ENCODE data around the gene FAM76B. TPM values are rescaled to one million over a fixed set of nuclear protein-coding genes. Genes with fewer than 3 reads are reported as not detected.

Gene FAM76B
- total RNA-seq, 4 donors from 2014 or later = 43.1 to 149 (median 46.7) TPM

- Histone ChIP-seq H3K27me3 (no peaks in the 10 kb centered on the region), H3K27ac (peak overlapping the region in 2 of 4 donors; percentile 98), H3K36me3 (peaks cover 0 to 8% (median 0%) of the 10 kb centered on the region in 3 donors), H3K4me3 (peak overlapping the region; percentile 64 to 84 (median 82)), H3K4me1 (peaks cover 0 to 33% (median 5%) of the 10 kb centered on the region in 4 donors), H3K9me3 (no peaks in the 10 kb centered on the region)
- DNase-seq = no peak
- no peak for TF ChIP-seq POLR2A (IDR thresholded peaks at IDR 0.05)
Measured at GRCh38 chr11:95791709-95792033, 2.1 kb upstream of the FAM76B start.

- Histone ChIP-seq H3K9me3 (no peaks in the 10 kb centered on the region), H3K27ac (peak overlapping the region; percentile 95 to 98 (median 98)), H3K4me3 (peak overlapping the region; percentile 64 to 84 (median 82)), H3K27me3 (no peaks in the 10 kb centered on the region), H3K4me1 (peaks cover 0 to 28% (median 5%) of the 10 kb centered on the region in 4 donors), H3K36me3 (peaks cover 0 to 13% (median 0%) of the 10 kb centered on the region in 3 donors)
- TF ChIP-seq, protein P1, sequence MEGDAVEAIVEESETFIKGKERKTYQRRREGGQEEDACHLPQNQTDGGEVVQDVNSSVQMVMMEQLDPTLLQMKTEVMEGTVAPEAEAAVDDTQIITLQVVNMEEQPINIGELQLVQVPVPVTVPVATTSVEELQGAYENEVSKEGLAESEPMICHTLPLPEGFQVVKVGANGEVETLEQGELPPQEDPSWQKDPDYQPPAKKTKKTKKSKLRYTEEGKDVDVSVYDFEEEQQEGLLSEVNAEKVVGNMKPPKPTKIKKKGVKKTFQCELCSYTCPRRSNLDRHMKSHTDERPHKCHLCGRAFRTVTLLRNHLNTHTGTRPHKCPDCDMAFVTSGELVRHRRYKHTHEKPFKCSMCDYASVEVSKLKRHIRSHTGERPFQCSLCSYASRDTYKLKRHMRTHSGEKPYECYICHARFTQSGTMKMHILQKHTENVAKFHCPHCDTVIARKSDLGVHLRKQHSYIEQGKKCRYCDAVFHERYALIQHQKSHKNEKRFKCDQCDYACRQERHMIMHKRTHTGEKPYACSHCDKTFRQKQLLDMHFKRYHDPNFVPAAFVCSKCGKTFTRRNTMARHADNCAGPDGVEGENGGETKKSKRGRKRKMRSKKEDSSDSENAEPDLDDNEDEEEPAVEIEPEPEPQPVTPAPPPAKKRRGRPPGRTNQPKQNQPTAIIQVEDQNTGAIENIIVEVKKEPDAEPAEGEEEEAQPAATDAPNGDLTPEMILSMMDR (IDR thresholded peaks at IDR 0.05) = no peak
- TF ChIP-seq POLR2A (IDR thresholded peaks at IDR 0.05) = peak in 1 of 2 donors; percentile 43
- DNase-seq = peak; percentile 73 to 85 (median 77)
Measured at GRCh38 chr11:95790933-95791708, 1.5 kb upstream of the FAM76B start.

- peak; percentile 55 to 66 for TF ChIP-seq POLR2A (IDR thresholded peaks at IDR 0.05)
- TF ChIP-seq, protein P1 (IDR thresholded peaks at IDR 0.05) = no peak
- peak; percentile 92 to 99 (median 97) for DNase-seq
- H3K27me3 ChIP-seq = no peaks in the 10 kb centered on the region
- peaks cover 0 to 21% (median 0%) of the 10 kb centered on the region in 3 donors for H3K36me3 ChIP-seq
- peak within 1 kb of the TSS; percentile 95 to 98 (median 98) for H3K27ac ChIP-seq
- H3K4me1 ChIP-seq = peaks cover 0 to 26% (median 5%) of the 10 kb centered on the region in 4 donors
- peak within 1 kb of the TSS; percentile 64 to 84 (median 82) for H3K4me3 ChIP-seq
- no peaks in the 10 kb centered on the region for H3K9me3 ChIP-seq
Measured at GRCh38 chr11:95790123-95790932, 746 bp upstream of the FAM76B start, which contains the start of gene CEP57. Gene CEP57 (plus strand): TSS chr11:95790498. CDS start chr11:95790699, 201 bp downstream.

- H3K27me3 ChIP-seq = no peaks in the 10 kb centered on the region
- DNase-seq = peak in 2 of 3 donors; percentile 30 to 49
- peak overlapping the region; percentile 95 to 98 (median 98) for H3K27ac ChIP-seq
- no peaks in the 10 kb centered on the region for H3K9me3 ChIP-seq
- peak overlapping the region; percentile 64 to 84 (median 82) for H3K4me3 ChIP-seq
- H3K36me3 ChIP-seq = peaks cover 0 to 32% (median 0%) of the 10 kb centered on the region in 3 donors
- peaks cover 0 to 21% (median 5%) of the 10 kb centered on the region in 4 donors for H3K4me1 ChIP-seq
- TF ChIP-seq POLR2A (IDR thresholded peaks at IDR 0.05) = no peak
- TF ChIP-seq, protein P1 (IDR thresholded peaks at IDR 0.05) = peak in 1 of 6 experiments; percentile 21
Measured at GRCh38 chr11:95788921-95789505, 569 bp downstream of the FAM76B start.

DNA sequence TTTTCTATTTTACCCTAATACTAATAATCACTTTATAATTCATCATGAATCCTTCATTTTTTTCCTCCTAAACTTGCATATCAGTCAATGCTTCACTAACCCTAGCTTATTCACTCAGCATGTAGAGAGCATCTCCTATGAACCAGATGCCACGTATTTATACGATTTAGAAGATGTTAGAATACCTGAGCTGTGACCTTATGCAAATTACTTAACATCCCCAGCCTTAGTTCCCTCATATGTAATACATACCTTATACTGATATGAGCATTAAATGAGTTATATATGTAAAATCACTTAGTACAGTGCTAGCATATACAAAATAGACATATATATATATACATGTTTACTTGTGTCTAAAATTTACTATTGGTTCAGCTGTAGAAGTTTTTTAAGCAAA lies 9.0 kb downstream of the FAM76B start:
- no peak for DNase-seq
- no peak overlapping the region for H3K27ac ChIP-seq
- H3K27me3 ChIP-seq = no peaks in the 10 kb centered on the region
- TF ChIP-seq, protein P1 (IDR thresholded peaks at IDR 0.05) = no peak
- no peak for TF ChIP-seq POLR2A (IDR thresholded peaks at IDR 0.05)
- peaks cover 0 to 73% (median 0%) of the 10 kb centered on the region in 3 donors for H3K36me3 ChIP-seq
- H3K4me1 ChIP-seq = no peaks in the 10 kb centered on the region
- no peaks in the 10 kb centered on the region for H3K9me3 ChIP-seq
- H3K4me3 ChIP-seq = no peak overlapping the region

All from Peyer's patch (tissue), 4 donors.